ENCODE measurements around the gene TRUB2.

The TRUB2 gene

DNA sequence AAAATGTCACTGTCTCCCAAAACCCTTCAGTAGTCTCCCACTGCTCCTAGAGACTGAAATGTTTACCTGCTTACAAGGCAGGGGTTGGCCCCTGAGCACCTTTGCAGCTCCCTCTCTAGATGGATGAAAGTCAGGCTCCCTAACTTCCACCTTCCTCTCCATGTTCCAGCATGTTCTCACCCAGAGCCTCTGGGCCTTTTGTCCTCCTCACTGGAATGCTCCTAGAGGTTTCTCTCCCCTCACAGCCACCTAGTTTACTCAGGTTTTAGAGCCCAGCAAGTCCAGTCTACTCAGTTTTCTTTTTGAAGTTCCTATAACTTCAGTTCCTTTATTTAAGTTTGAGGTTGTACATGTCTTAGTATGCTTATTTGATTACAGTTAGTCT, 48.1 kb upstream of the TRUB2 start:
- Histone ChIP-seq H3K4me2 (ENCODE audit: low read length, poor library complexity, severe bottlenecking) (peak overlapping the region; percentile 83), H3K9me3 (ENCODE audit: control insufficient read depth, low read length) (no peaks in the 10 kb centered on the region), H3K14ac (ENCODE audit: low read length in 2 of 2) (no peak overlapping the region), H4K91ac (ENCODE audit: low read length) (no peak overlapping the region), H2AK5ac (ENCODE audit: low read length, severe bottlenecking) (peak overlapping the region; percentile 7), H3K18ac (ENCODE audit: low read depth in 1 of 2, low read length in 2 of 2) (no peak overlapping the region), H4K8ac (ENCODE audit: low read length) (no peak overlapping the region), H3K4me3 (ENCODE audit: insufficient read depth in 1 of 2, low read depth in 1 of 2, low read length in 2 of 2) (peak overlapping the region; percentile 82 to 94), H3K27ac (ENCODE audit: low read length, poor library complexity, severe bottlenecking) (peak overlapping the region; percentile 96), H3K9ac (ENCODE audit: low read length) (peak overlapping the region; percentile 96), H2BK15ac (ENCODE audit: low read depth, poor library complexity, severe bottlenecking) (no peak overlapping the region), H3K23ac (ENCODE audit: low read length in 2 of 2) (no peak overlapping the region), H3K4me1 (ENCODE audit: control insufficient read depth, insufficient read depth, low read depth, low read length) (peaks cover 4% of the 10 kb centered on the region), H3K79me1 (replicated peaks; ENCODE audit: low read length, poor library complexity, severe bottlenecking) (peaks cover 19% of the 10 kb centered on the region), H3K36me3 (ENCODE audit: control insufficient read depth in 1 of 2, insufficient read depth in 2 of 2, low read depth in 1 of 2, low read length in 2 of 2) (peaks cover 5 to 9% of the 10 kb centered on the region in 2 experiments), H3K4ac (ENCODE audit: low read depth in 1 of 2, low read length in 2 of 2) (peak overlapping the region in 1 of 2 experiments; percentile 81), H2BK5ac (ENCODE audit: low read depth, low read length, poor library complexity, severe bottlenecking) (no peak overlapping the region), H2BK12ac (ENCODE audit: low read length in 2 of 2) (no peak overlapping the region), H2BK120ac (ENCODE audit: low read depth, low read length) (no peak overlapping the region), H2AFZ (ENCODE audit: low read depth, low read length) (no peak overlapping the region), H3K27me3 (ENCODE audit: control insufficient read depth in 1 of 2, insufficient read depth in 1 of 2, low read length in 2 of 2) (no peaks in the 10 kb centered on the region)
- DNase-seq: no peak

GRCh38 chr9:128369024-128369706, 46.9 kb upstream of the TRUB2 start:
- no peak overlapping the region for H3K18ac ChIP-seq (ENCODE audit: low read depth in 1 of 2, low read length in 2 of 2)
- H3K9me3 ChIP-seq (ENCODE audit: control insufficient read depth, low read length): no peaks in the 10 kb centered on the region
- no peaks in the 10 kb centered on the region for H3K27me3 ChIP-seq (ENCODE audit: control insufficient read depth in 1 of 2, insufficient read depth in 1 of 2, low read length in 2 of 2)
- no peak overlapping the region for H2BK120ac ChIP-seq (ENCODE audit: low read depth, low read length)
- no peak overlapping the region for H3K14ac ChIP-seq (ENCODE audit: low read length in 2 of 2)
- DNase-seq: no peak
- H3K23ac ChIP-seq (ENCODE audit: low read length in 2 of 2): no peak overlapping the region
- no peak overlapping the region for H3K4ac ChIP-seq (ENCODE audit: low read depth in 1 of 2, low read length in 2 of 2)
- peaks cover 12% of the 10 kb centered on the region for H3K4me1 ChIP-seq (ENCODE audit: control insufficient read depth, insufficient read depth, low read depth, low read length)
- no peak overlapping the region for H2BK5ac ChIP-seq (ENCODE audit: low read depth, low read length, poor library complexity, severe bottlenecking)
- H4K91ac ChIP-seq (ENCODE audit: low read length): no peak overlapping the region
- no peak overlapping the region for H2AFZ ChIP-seq (ENCODE audit: low read depth, low read length)
- no peak overlapping the region for H3K4me3 ChIP-seq (ENCODE audit: insufficient read depth in 1 of 2, low read depth in 1 of 2, low read length in 2 of 2)
- no peak overlapping the region for H3K27ac ChIP-seq (ENCODE audit: low read length, poor library complexity, severe bottlenecking)
- peaks cover 0 to 3% of the 10 kb centered on the region in 2 experiments for H3K36me3 ChIP-seq (ENCODE audit: control insufficient read depth in 1 of 2, insufficient read depth in 2 of 2, low read depth in 1 of 2, low read length in 2 of 2)
- no peak overlapping the region for H3K9ac ChIP-seq (ENCODE audit: low read length)
- no peak overlapping the region for H2AK5ac ChIP-seq (ENCODE audit: low read length, severe bottlenecking)
- H3K79me1 ChIP-seq (replicated peaks; ENCODE audit: low read length, poor library complexity, severe bottlenecking): peaks cover 12% of the 10 kb centered on the region
- no peak overlapping the region for H2BK15ac ChIP-seq (ENCODE audit: low read depth, poor library complexity, severe bottlenecking)
- no peak overlapping the region for H3K4me2 ChIP-seq (ENCODE audit: low read length, poor library complexity, severe bottlenecking)
- no peak overlapping the region for H4K8ac ChIP-seq (ENCODE audit: low read length)
- H2BK12ac ChIP-seq (ENCODE audit: low read length in 2 of 2): no peak overlapping the region
- 96% methylated on average over 8 of the region's 9 CpGs for WGBS

GRCh38 chr9:128365525-128365924, 43.3 kb upstream of the TRUB2 start:
- Histone ChIP-seq H3K18ac (ENCODE audit: low read depth in 1 of 2, low read length in 2 of 2) (no peak overlapping the region), H2BK12ac (ENCODE audit: low read length in 2 of 2) (no peak overlapping the region), H3K9ac (ENCODE audit: low read length) (peak overlapping the region; percentile 77), H3K27ac (ENCODE audit: low read length, poor library complexity, severe bottlenecking) (no peak overlapping the region), H3K4me1 (ENCODE audit: control insufficient read depth, insufficient read depth, low read depth, low read length) (peaks cover 17% of the 10 kb centered on the region), H2AK5ac (ENCODE audit: low read length, severe bottlenecking) (no peak overlapping the region), H3K9me3 (ENCODE audit: control insufficient read depth, low read length) (no peaks in the 10 kb centered on the region), H4K91ac (ENCODE audit: low read length) (no peak overlapping the region), H3K4ac (ENCODE audit: low read depth in 1 of 2, low read length in 2 of 2) (no peak overlapping the region), H3K4me2 (ENCODE audit: low read length, poor library complexity, severe bottlenecking) (no peak overlapping the region), H2BK120ac (ENCODE audit: low read depth, low read length) (no peak overlapping the region), H3K4me3 (ENCODE audit: insufficient read depth in 1 of 2, low read depth in 1 of 2, low read length in 2 of 2) (no peak overlapping the region), H3K27me3 (ENCODE audit: control insufficient read depth in 1 of 2, insufficient read depth in 1 of 2, low read length in 2 of 2) (no peaks in the 10 kb centered on the region), H2AFZ (ENCODE audit: low read depth, low read length) (no peak overlapping the region), H2BK15ac (ENCODE audit: low read depth, poor library complexity, severe bottlenecking) (no peak overlapping the region), H4K8ac (ENCODE audit: low read length) (no peak overlapping the region), H3K79me1 (replicated peaks; ENCODE audit: low read length, poor library complexity, severe bottlenecking) (peaks cover 3% of the 10 kb centered on the region), H3K14ac (ENCODE audit: low read length in 2 of 2) (no peak overlapping the region), H3K36me3 (ENCODE audit: control insufficient read depth in 1 of 2, insufficient read depth in 2 of 2, low read depth in 1 of 2, low read length in 2 of 2) (peaks cover 0 to 4% of the 10 kb centered on the region in 2 experiments), H3K23ac (ENCODE audit: low read length in 2 of 2) (no peak overlapping the region), H2BK5ac (ENCODE audit: low read depth, low read length, poor library complexity, severe bottlenecking) (no peak overlapping the region)
- WGBS: 95% methylated on average over 2 of the region's 4 CpGs
- DNase-seq: no peak

DNA sequence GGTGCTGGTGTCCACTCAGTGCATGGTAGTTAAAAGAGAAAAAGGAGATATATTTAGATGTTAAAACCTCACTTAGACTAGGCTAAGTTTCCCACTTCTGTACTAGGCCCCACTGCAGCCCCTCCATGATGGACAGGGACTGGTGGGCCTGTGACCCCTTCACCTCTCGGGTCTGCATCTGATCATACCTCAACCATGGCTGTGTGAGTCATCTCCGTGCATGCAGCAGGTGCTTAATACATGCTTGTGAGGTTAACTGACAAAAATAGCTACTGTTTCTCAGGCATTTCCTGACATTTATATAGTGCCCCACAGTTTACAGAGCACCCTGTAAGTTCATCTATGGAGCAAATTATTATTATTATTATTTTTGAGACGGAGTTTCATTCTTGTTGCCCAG, 40.5 kb upstream of the TRUB2 start:
- H3K9me3 ChIP-seq (ENCODE audit: control insufficient read depth, low read length): no peaks in the 10 kb centered on the region
- H2BK120ac ChIP-seq (ENCODE audit: low read depth, low read length): no peak overlapping the region
- no peak overlapping the region for H3K4me3 ChIP-seq (ENCODE audit: insufficient read depth in 1 of 2, low read depth in 1 of 2, low read length in 2 of 2)
- no peaks in the 10 kb centered on the region for H3K79me1 ChIP-seq (replicated peaks; ENCODE audit: low read length, poor library complexity, severe bottlenecking)
- no peak overlapping the region for H3K23ac ChIP-seq (ENCODE audit: low read length in 2 of 2)
- peak overlapping the region; percentile 73 for H4K8ac ChIP-seq (ENCODE audit: low read length)
- no peak overlapping the region for H3K14ac ChIP-seq (ENCODE audit: low read length in 2 of 2)
- peaks cover 3 to 16% of the 10 kb centered on the region in 2 experiments for H3K36me3 ChIP-seq (ENCODE audit: control insufficient read depth in 1 of 2, insufficient read depth in 2 of 2, low read depth in 1 of 2, low read length in 2 of 2)
- no peak overlapping the region for H3K18ac ChIP-seq (ENCODE audit: low read depth in 1 of 2, low read length in 2 of 2)
- no peak overlapping the region for H2BK12ac ChIP-seq (ENCODE audit: low read length in 2 of 2)
- WGBS: 87% methylated on average over 3 of the region's 3 CpGs
- H2AFZ ChIP-seq (ENCODE audit: low read depth, low read length): no peak overlapping the region
- H2BK15ac ChIP-seq (ENCODE audit: low read depth, poor library complexity, severe bottlenecking): no peak overlapping the region
- peaks cover 17% of the 10 kb centered on the region for H3K4me1 ChIP-seq (ENCODE audit: control insufficient read depth, insufficient read depth, low read depth, low read length)
- no peak overlapping the region for H3K4me2 ChIP-seq (ENCODE audit: low read length, poor library complexity, severe bottlenecking)
- H3K9ac ChIP-seq (ENCODE audit: low read length): peak overlapping the region; percentile 62
- H3K4ac ChIP-seq (ENCODE audit: low read depth in 1 of 2, low read length in 2 of 2): no peak overlapping the region
- no peak overlapping the region for H3K27ac ChIP-seq (ENCODE audit: low read length, poor library complexity, severe bottlenecking)
- no peak overlapping the region for H4K91ac ChIP-seq (ENCODE audit: low read length)
- H2BK5ac ChIP-seq (ENCODE audit: low read depth, low read length, poor library complexity, severe bottlenecking): no peak overlapping the region
- DNase-seq: no peak
- no peak overlapping the region for H2AK5ac ChIP-seq (ENCODE audit: low read length, severe bottlenecking)
- H3K27me3 ChIP-seq (ENCODE audit: control insufficient read depth in 1 of 2, insufficient read depth in 1 of 2, low read length in 2 of 2): no peaks in the 10 kb centered on the region

Measured in mesenchymal stem cell (in vitro differentiated cells and primary cell).